Measurements from ENCODE around the gene CPSF6.
"Not testable (repeated sequence)": the region's sequence is repeated elsewhere in the genome, so short reads cannot be mapped to it uniquely, and the experiment has no call there.

The CPSF6 gene, protein sequence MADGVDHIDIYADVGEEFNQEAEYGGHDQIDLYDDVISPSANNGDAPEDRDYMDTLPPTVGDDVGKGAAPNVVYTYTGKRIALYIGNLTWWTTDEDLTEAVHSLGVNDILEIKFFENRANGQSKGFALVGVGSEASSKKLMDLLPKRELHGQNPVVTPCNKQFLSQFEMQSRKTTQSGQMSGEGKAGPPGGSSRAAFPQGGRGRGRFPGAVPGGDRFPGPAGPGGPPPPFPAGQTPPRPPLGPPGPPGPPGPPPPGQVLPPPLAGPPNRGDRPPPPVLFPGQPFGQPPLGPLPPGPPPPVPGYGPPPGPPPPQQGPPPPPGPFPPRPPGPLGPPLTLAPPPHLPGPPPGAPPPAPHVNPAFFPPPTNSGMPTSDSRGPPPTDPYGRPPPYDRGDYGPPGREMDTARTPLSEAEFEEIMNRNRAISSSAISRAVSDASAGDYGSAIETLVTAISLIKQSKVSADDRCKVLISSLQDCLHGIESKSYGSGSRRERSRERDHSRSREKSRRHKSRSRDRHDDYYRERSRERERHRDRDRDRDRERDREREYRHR

DNA sequence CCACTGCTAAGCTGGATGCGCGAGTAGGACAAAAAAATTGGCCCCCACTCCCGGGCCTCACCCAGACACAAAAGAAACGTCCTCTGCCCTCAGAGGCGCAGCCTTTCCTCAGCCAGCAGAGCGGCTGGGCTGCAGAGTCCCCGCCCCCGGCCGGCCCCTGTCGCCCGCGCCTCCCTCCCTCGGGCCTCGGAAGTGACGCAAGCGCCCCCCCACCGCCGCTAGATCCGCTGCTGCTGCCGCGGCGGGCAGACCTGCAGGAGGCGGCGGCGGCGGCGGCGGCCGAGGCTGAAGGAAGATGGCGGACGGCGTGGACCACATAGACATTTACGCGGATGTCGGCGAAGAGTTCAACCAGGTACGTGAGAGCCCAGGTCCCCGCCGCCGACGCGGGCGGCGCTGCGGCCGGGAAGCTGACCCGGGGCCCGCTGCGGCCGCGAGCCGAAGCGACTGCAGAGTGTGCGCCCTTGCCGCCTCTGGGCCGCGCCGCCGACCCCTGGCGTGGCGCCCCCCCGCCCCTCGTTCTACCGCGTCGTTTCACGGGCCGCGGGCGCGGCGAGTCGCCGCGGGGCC is at the start of gene CPSF6:
CPSF6 (plus strand) TSS at position 218 of the 570 bp plus-strand sequence; CDS start at position 296, 78 bp downstream.
- DNase-seq (ENCODE audit: low read depth, low spot score) = peak; percentile 96
- TF ChIP-seq CTCF (IDR thresholded peaks at IDR 0.05; ENCODE audit: low read depth, low read length) = no peak
- peak within 1 kb of the TSS; percentile 81 for H3K4me3 ChIP-seq (ENCODE audit: low read depth, low read length)
- in situ Hi-C loops (cut with HindIII; ENCODE audit: low sequenced_read_pairs) = no loop called here

GRCh38 chr12:69196302-69197288 is 42.8 kb upstream of the CPSF6 start:
- TF ChIP-seq CTCF (IDR thresholded peaks at IDR 0.05; ENCODE audit: low read depth, low read length) = peak; percentile 35
- no peak for DNase-seq (ENCODE audit: low read depth, low spot score)
- H3K4me3 ChIP-seq (ENCODE audit: low read depth, low read length) = no peak overlapping the region
- in situ Hi-C loops (cut with HindIII; ENCODE audit: low sequenced_read_pairs) = no loop called here

DNA sequence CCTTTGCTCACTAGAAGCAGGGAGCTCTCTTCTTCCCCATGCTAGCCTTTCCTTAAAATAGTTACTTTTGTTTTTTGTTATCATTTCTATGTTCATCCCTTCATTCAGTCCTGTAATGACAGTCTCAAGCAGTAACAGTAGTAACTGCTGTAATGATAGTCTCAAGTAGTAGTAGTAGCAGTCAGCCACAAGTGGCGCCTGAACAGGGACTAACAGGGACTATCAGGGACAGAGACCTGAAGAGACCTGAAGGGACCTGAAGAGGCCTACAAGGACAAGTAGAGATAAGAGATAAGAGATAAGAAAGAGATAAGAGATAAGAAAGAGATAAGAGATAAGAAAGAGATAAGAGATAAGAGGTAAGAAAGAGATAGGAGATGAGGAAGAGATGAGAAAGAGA is 39.4 kb upstream of the CPSF6 start:
- DNase-seq (ENCODE audit: low read depth, low spot score); in situ Hi-C loops (cut with HindIII; ENCODE audit: low sequenced_read_pairs); H3K4me3 ChIP-seq (ENCODE audit: low read depth, low read length): not testable (repeated sequence)

GRCh38 chr12:69204191-69204590 is 35.2 kb upstream of the CPSF6 start:
- no peak overlapping the region for H3K4me3 ChIP-seq (ENCODE audit: low read depth, low read length)
- TF ChIP-seq CTCF (IDR thresholded peaks at IDR 0.05; ENCODE audit: low read depth, low read length) = no peak
- no peak for DNase-seq (ENCODE audit: low read depth, low spot score)
- in situ Hi-C loops (cut with HindIII; ENCODE audit: low sequenced_read_pairs) = no loop called here

- DNase-seq (ENCODE audit: low read depth, low spot score) = no peak
- TF ChIP-seq CTCF (IDR thresholded peaks at IDR 0.05; ENCODE audit: low read depth, low read length) = no peak
- in situ Hi-C loops (cut with HindIII; ENCODE audit: low sequenced_read_pairs) = no loop called here
- no peak overlapping the region for H3K4me3 ChIP-seq (ENCODE audit: low read depth, low read length)
Observed at GRCh38 chr12:69210661-69211060, 28.7 kb upstream of the CPSF6 start.

- in situ Hi-C loops (cut with HindIII; ENCODE audit: low sequenced_read_pairs) = no loop called here
- no peak for DNase-seq (ENCODE audit: low read depth, low spot score)
- no peak overlapping the region for H3K4me3 ChIP-seq (ENCODE audit: low read depth, low read length)
- TF ChIP-seq CTCF (IDR thresholded peaks at IDR 0.05; ENCODE audit: low read depth, low read length) = no peak
Observed at GRCh38 chr12:69211160-69211559, 28.2 kb upstream of the CPSF6 start.

All from astrocyte of the spinal cord (primary cell).